Peyer's patch (tissue), 4 donors: ENCODE measurements around the gene PTPRU.

Experiments used
- POLR2A ChIP-seq, 2 donors: fragments of 450-650 bp; IDR thresholded peaks; one replicate each; pipeline ENCODE4 v1.5.1; 2017; ENCODE audit warnings: antibody characterized with exemption in 2 of 2, mild to moderate bottlenecking in 2 of 2, moderate library complexity in 2 of 2
- TF ChIP-seq, protein P1 (sequence below), 6 experiments: fragments of 450-650 bp in 4 of 6; fragments of 200-600 bp in 2 of 6; sonication (generic) in 1 of 6; IDR thresholded peaks; one replicate each; pipeline ENCODE4 v1.5.1; 2017 to 2019; ENCODE audit warnings: antibody characterized with exemption in 6 of 6, mild to moderate bottlenecking in 3 of 6, moderate library complexity in 1 of 6

- TF ChIP-seq, protein P1, sequence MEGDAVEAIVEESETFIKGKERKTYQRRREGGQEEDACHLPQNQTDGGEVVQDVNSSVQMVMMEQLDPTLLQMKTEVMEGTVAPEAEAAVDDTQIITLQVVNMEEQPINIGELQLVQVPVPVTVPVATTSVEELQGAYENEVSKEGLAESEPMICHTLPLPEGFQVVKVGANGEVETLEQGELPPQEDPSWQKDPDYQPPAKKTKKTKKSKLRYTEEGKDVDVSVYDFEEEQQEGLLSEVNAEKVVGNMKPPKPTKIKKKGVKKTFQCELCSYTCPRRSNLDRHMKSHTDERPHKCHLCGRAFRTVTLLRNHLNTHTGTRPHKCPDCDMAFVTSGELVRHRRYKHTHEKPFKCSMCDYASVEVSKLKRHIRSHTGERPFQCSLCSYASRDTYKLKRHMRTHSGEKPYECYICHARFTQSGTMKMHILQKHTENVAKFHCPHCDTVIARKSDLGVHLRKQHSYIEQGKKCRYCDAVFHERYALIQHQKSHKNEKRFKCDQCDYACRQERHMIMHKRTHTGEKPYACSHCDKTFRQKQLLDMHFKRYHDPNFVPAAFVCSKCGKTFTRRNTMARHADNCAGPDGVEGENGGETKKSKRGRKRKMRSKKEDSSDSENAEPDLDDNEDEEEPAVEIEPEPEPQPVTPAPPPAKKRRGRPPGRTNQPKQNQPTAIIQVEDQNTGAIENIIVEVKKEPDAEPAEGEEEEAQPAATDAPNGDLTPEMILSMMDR (IDR thresholded peaks at IDR 0.05): no peak
- no peak for TF ChIP-seq POLR2A (IDR thresholded peaks at IDR 0.05)
These were observed 125.4 kb downstream of the PTPRU start for GRCh38 chr1:29361686-29362085.
